Smooth muscle cell (in vitro differentiated cells): Measurements from ENCODE around the gene LGALS9C. TPM values are rescaled to one million over a fixed set of nuclear protein-coding genes. Genes with fewer than 3 reads are reported as not detected.
"Not testable (repeated sequence)": the region's sequence is repeated elsewhere in the genome, so short reads cannot be mapped to it uniquely, and the experiment has no call there.

ENCODE experiments used
- DNase-seq: peaks from one replicate; lab custom pipeline; 2025; ENCODE audit not compliant: unreplicated experiment; lab: John Stamatoyannopoulos, UW
- H2AFZ ChIP-seq: fragments of 200-600 bp; sonication (generic); 2 replicates; pipeline ENCODE4 v1.6.0; 2016; ENCODE audit warnings: antibody characterized with exemption, low read depth, mild to moderate bottlenecking
- H3F3A ChIP-seq: fragments of 200-600 bp; sonication (generic); 2 replicates; pipeline ENCODE4 v1.6.0; 2017; ENCODE audit warnings: antibody characterized with exemption, low read depth
- H3K27ac ChIP-seq: fragments of 200-600 bp; sonication (generic); 2 replicates; pipeline ENCODE4 v1.5.1; 2016; ENCODE audit warnings: low read depth, mild to moderate bottlenecking
- H3K27me3 ChIP-seq: fragments of 200-600 bp; sonication (generic); 2 replicates; pipeline ENCODE4 v1.6.1; 2016; ENCODE audit warnings: low read depth, mild to moderate bottlenecking
- H3K36me3 ChIP-seq: fragments of 200-600 bp; sonication (generic); 2 replicates; pipeline ENCODE4 v1.5.1; 2016; ENCODE audit warnings: low read depth
- H3K4me1 ChIP-seq: fragments of 200-600 bp; sonication (generic); 2 replicates; pipeline ENCODE4 v1.5.1; 2016; ENCODE audit warnings: low read depth
- H3K4me2 ChIP-seq: fragments of 200-600 bp; sonication (generic); 2 replicates; pipeline ENCODE4 v1.6.0; 2016; ENCODE audit warnings: mild to moderate bottlenecking
- H3K4me3 ChIP-seq: fragments of 200-600 bp; sonication (generic); 2 replicates; pipeline ENCODE4 v1.5.1; 2016; ENCODE audit warnings: mild to moderate bottlenecking
- H3K79me2 ChIP-seq: fragments of 200-600 bp; sonication (generic); 2 replicates; pipeline ENCODE4 v1.6.0; 2016; ENCODE audit warnings: low read depth, mild to moderate bottlenecking
- H3K9ac ChIP-seq: fragments of 200-600 bp; sonication (generic); 2 replicates; pipeline ENCODE4 v1.6.0; 2016; ENCODE audit warnings: low read depth
- H3K9me3 ChIP-seq: fragments of 200-600 bp; sonication (generic); replicated peaks from 2 replicates; pipeline ENCODE4 v1.5.1; 2016; ENCODE audit warnings: low read depth
- H4K20me1 ChIP-seq: fragments of 200-600 bp; sonication (generic); 2 replicates; pipeline ENCODE4 v1.6.0; 2016; ENCODE audit warnings: low read depth
- WGBS: methylation state at CpG from one replicate; pipeline ENCODE4 v1.1.7; 2016; ENCODE audit warnings: low lambda C conversion rate; 5-methylcytosine and 5-hydroxymethylcytosine counted together
- polyA plus RNA-seq: library from polyadenylated mRNA; unstranded; fragments of >200 nt; fragmentation: Nextera tagmentation; extraction: Ambion mirVana; gene quantifications from 2 replicates; pipeline ENCODE4 v1.2.1, GENCODE V29; 2016
- total RNA-seq: library from RNA; depleted of rRNA; stranded (reverse); fragments of >200 nt; gene quantifications from 2 replicates; pipeline ENCODE4 v1.2.3, GENCODE V29; 2014

LGALS9C gene
- total and polyA plus RNA-seq, 2 experiments from 2014 or later = 0.88 to 22.0 TPM

- not testable (repeated sequence) for H3K4me1 ChIP-seq, H3K4me2 ChIP-seq, H3K9ac ChIP-seq, H3K79me2 ChIP-seq, H3K27ac ChIP-seq, H3K36me3 ChIP-seq, H2AFZ ChIP-seq, H3K4me3 ChIP-seq, H3K9me3 ChIP-seq, DNase-seq, H3F3A ChIP-seq, H3K27me3 ChIP-seq, H4K20me1 ChIP-seq
- 78% methylated on average over 4 of the region's 10 CpGs for WGBS
Measured at GRCh38 chr17:18485936-18486464, 9.4 kb downstream of the LGALS9C start.

- not testable (repeated sequence) for H3K4me1 ChIP-seq, H3K9ac ChIP-seq, H3K79me2 ChIP-seq, H3K36me3 ChIP-seq, H3K27me3 ChIP-seq, H2AFZ ChIP-seq, H3K4me3 ChIP-seq, DNase-seq, H3K9me3 ChIP-seq, H4K20me1 ChIP-seq, H3K4me2 ChIP-seq, H3K27ac ChIP-seq, H3F3A ChIP-seq
- 100% methylated on average over 3 of the region's 10 CpGs for WGBS
Measured at GRCh38 chr17:18487633-18488032, 11.0 kb downstream of the LGALS9C start.

- not testable (repeated sequence) for DNase-seq
- 90% methylated on average over 4 of the region's 15 CpGs for WGBS
Measured at GRCh38 chr17:18488622-18489021, 12.0 kb downstream of the LGALS9C start.

GRCh38 chr17:18490016-18490415 lies 13.4 kb downstream of the LGALS9C start:
- WGBS = 97% methylated on average over 3 of the region's 7 CpGs
- not testable (repeated sequence) for H3K9ac ChIP-seq, H3F3A ChIP-seq, H3K79me2 ChIP-seq, H3K27ac ChIP-seq, DNase-seq, H3K4me3 ChIP-seq, H3K4me1 ChIP-seq, H3K36me3 ChIP-seq, H2AFZ ChIP-seq, H3K27me3 ChIP-seq, H4K20me1 ChIP-seq, H3K9me3 ChIP-seq, H3K4me2 ChIP-seq

More at GRCh38 chr17:18488622-18489021, 12.0 kb downstream of the LGALS9C start:
- not testable (repeated sequence) for H3K4me2 ChIP-seq, H3K27ac ChIP-seq, H3K9ac ChIP-seq, H3F3A ChIP-seq, H3K79me2 ChIP-seq, H3K36me3 ChIP-seq, H3K9me3 ChIP-seq, H3K4me1 ChIP-seq, H3K27me3 ChIP-seq, H3K4me3 ChIP-seq, H2AFZ ChIP-seq, H4K20me1 ChIP-seq

- H3K27me3 ChIP-seq, H3K9me3 ChIP-seq: not testable (repeated sequence)
- WGBS = 77% methylated on average over 16 of the region's 23 CpGs
Measured at GRCh38 chr17:18492712-18493480, 16.3 kb downstream of the LGALS9C start.

GRCh38 chr17:18494250-18494768 lies 17.7 kb downstream of the LGALS9C start:
- H3K4me3 ChIP-seq, H3F3A ChIP-seq, H2AFZ ChIP-seq, H3K27me3 ChIP-seq, H4K20me1 ChIP-seq, H3K27ac ChIP-seq, H3K4me2 ChIP-seq, DNase-seq, H3K79me2 ChIP-seq, H3K4me1 ChIP-seq, H3K9me3 ChIP-seq, H3K36me3 ChIP-seq, H3K9ac ChIP-seq: not testable (repeated sequence)
- WGBS = 67% methylated on average over 7 of the region's 13 CpGs

More at GRCh38 chr17:18492712-18493480, 16.3 kb downstream of the LGALS9C start:
- not testable (repeated sequence) for DNase-seq, H2AFZ ChIP-seq, H3F3A ChIP-seq, H3K27ac ChIP-seq, H3K4me2 ChIP-seq, H3K79me2 ChIP-seq, H3K9ac ChIP-seq, H3K4me3 ChIP-seq, H3K36me3 ChIP-seq, H4K20me1 ChIP-seq, H3K4me1 ChIP-seq
